Endothelial cell of umbilical vein (primary cell): ENCODE results near the gene CENPVL3. TPM values are rescaled to one million over a fixed set of nuclear protein-coding genes. Genes with fewer than 3 reads are reported as not detected.
"Not testable (repeated sequence)": the region's sequence is repeated elsewhere in the genome, so short reads cannot be mapped to it uniquely, and the experiment has no call there.

Experiments used
- BruUV-seq: library from RNA; stranded (reverse); fragments of 400-500 nt; replicated peaks from 2 replicates; lab custom pipeline; 2021; lab: Mats Ljungman, UMichigan
- CTCF ChIA-PET: fragments of 300-600, 350-600 bp; sonication (Branson Sonifier 250); formaldehyde crosslinking; loops from one replicate; lab custom pipeline; 2021; ENCODE audit warnings: antibody characterized with exemption, inconsistent platforms; lab: Charles Lee
- POLR2A ChIA-PET: fragments of 300-600, 350-600 bp; sonication (Branson Sonifier 250); formaldehyde crosslinking; loops from one replicate; lab custom pipeline; 2021; ENCODE audit warnings: antibody characterized with exemption, inconsistent platforms; lab: Charles Lee
- DNase-seq: peaks from one replicate; pipeline ENCODE4 v3.0.0-alpha.2; 2011; ENCODE audit warnings: low read depth, low spot score
- FAIRE-seq: peaks from 2 replicates; lab custom pipeline; 2011; peaks lifted over from hg19 to GRCh38; lab: Jason Lieb, UNC
- H2AFZ ChIP-seq: 2 replicates; pipeline ENCODE4 v1.6.0; 2012; ENCODE audit warnings: low read depth, low read length, control low read depth, inconsistent platforms
- H3K27ac ChIP-seq: 2 replicates; pipeline ENCODE4 v1.5.1; 2011; ENCODE audit warnings: low read depth, mild to moderate bottlenecking, control low read depth, low read length, moderate library complexity; ENCODE audit not compliant: insufficient read depth
- H3K27me3 ChIP-seq, 2 experiments: 2 replicates each; pipeline versions ENCODE4 v1.6.0 to v1.6.1; 2011; ENCODE audit warnings: low read length in 2 of 2, mixed read lengths in 1 of 2; ENCODE audit not compliant: control insufficient read depth in 2 of 2, insufficient read depth in 2 of 2
- H3K36me3 ChIP-seq, 2 experiments: 2 replicates in 1 of 2; 3 replicates in 1 of 2; pipeline ENCODE4 v1.5.1; 2011; ENCODE audit warnings: low read length in 2 of 2, mild to moderate bottlenecking in 1 of 2, moderate library complexity in 1 of 2; ENCODE audit not compliant: control insufficient read depth in 2 of 2, insufficient read depth in 2 of 2; ENCODE audit errors: extremely low read depth in 1 of 2
- H3K4me1 ChIP-seq: 3 replicates; pipeline ENCODE4 v1.5.1; 2011; ENCODE audit warnings: mild to moderate bottlenecking, low read length; ENCODE audit not compliant: control insufficient read depth, insufficient read depth; ENCODE audit errors: extremely low read depth
- H3K4me2 ChIP-seq: 2 replicates; pipeline ENCODE4 v1.6.1; 2011; ENCODE audit warnings: low read length, control low read depth, mixed read lengths; ENCODE audit not compliant: insufficient read depth
- H3K4me3 ChIP-seq, 3 experiments: fragments of 200-600 bp in 1 of 3; sonication (generic), shearing (Covaris generic) in 1 of 3; replicated peaks in 1 of 3; 2 replicates each; pipeline ENCODE4 v1.5.1; 2011 to 2016; ENCODE audit warnings: control low read depth in 3 of 3, low read length in 3 of 3, mild to moderate bottlenecking in 2 of 3, inconsistent platforms in 1 of 3, low read depth in 1 of 3, moderate library complexity in 1 of 3; ENCODE audit not compliant: insufficient read depth in 1 of 3
- H3K79me2 ChIP-seq: 2 replicates; pipeline ENCODE4 v1.6.0; 2012; ENCODE audit warnings: low read length, inconsistent platforms; ENCODE audit not compliant: control insufficient read depth, insufficient read depth
- H3K9ac ChIP-seq: replicated peaks from 2 replicates; pipeline ENCODE3; 2011; ENCODE audit warnings: low read length, control low read depth; ENCODE audit not compliant: insufficient read depth; ENCODE audit errors: extremely low read depth
- H3K9me1 ChIP-seq: replicated peaks from 3 replicates; pipeline ENCODE4 v1.6.0; 2011; ENCODE audit warnings: mild to moderate bottlenecking, low read length; ENCODE audit not compliant: control insufficient read depth, insufficient read depth; ENCODE audit errors: extremely low read depth
- H3K9me3 ChIP-seq: replicated peaks from 2 replicates; pipeline ENCODE4 v1.5.1; 2012; ENCODE audit warnings: low read length, inconsistent platforms; ENCODE audit not compliant: control insufficient read depth, insufficient read depth
- H4K20me1 ChIP-seq: replicated peaks from 2 replicates; pipeline ENCODE3; 2011; ENCODE audit warnings: mild to moderate bottlenecking, low read length; ENCODE audit not compliant: control insufficient read depth, insufficient read depth; ENCODE audit errors: extremely low read depth
- CTCF ChIP-seq, 2 donors: IDR thresholded peaks; 1 replicate in 1 of 2; 2 replicates in 1 of 2; pipeline ENCODE4 v1.5.1; 2011; ENCODE audit warnings: low read length in 2 of 2, mild to moderate bottlenecking in 2 of 2, moderate library complexity in 2 of 2, control low read depth in 1 of 2, inconsistent platforms in 1 of 2, low read depth in 1 of 2; ENCODE audit not compliant: insufficient read depth in 1 of 2; ENCODE audit errors: extremely low read depth in 1 of 2
- POLR2A ChIP-seq: IDR thresholded peaks from 2 replicates; pipeline ENCODE4 v1.6.1; 2012; ENCODE audit warnings: low read depth, mild to moderate bottlenecking, control low read depth, low read length
- dilution Hi-C: fragments of 300-500 bp; cut with MboI; formaldehyde crosslinking; loops from one replicate; pipeline ENCODE4 v1.15.0; 2019; ENCODE audit warnings: low sequenced_read_pairs; ENCODE audit not compliant: extremely low pct_ligation_motif_present
- intact Hi-C: fragments of 100-400 bp; cut with micrococcal nuclease; formaldehyde crosslinking; loops from one replicate; pipeline ENCODE4 v1.10.0; 2022
- polyA plus RNA-seq, 4 experiments: library from polyadenylated mRNA; depleted of rRNA in 3 of 4; stranded (reverse) in 3 of 4; unstranded in 1 of 4; fragments of >200 nt; gene quantifications; 2 replicates each; pipeline versions ENCODE4 v1.2.1 to v1.2.3, GENCODE V29; 2011 to 2012; ENCODE audit warnings: missing spikeins in 1 of 4
- total RNA-seq: library from RNA; stranded (reverse); gene quantifications from 2 replicates; pipeline ENCODE4 v1.2.3, GENCODE V29; 2021

Gene CENPVL3
- total and polyA plus RNA-seq, 2 donors (not counting 3 experiments of a cell fraction or from before 2014, with no cell fraction given): not detected

DNA sequence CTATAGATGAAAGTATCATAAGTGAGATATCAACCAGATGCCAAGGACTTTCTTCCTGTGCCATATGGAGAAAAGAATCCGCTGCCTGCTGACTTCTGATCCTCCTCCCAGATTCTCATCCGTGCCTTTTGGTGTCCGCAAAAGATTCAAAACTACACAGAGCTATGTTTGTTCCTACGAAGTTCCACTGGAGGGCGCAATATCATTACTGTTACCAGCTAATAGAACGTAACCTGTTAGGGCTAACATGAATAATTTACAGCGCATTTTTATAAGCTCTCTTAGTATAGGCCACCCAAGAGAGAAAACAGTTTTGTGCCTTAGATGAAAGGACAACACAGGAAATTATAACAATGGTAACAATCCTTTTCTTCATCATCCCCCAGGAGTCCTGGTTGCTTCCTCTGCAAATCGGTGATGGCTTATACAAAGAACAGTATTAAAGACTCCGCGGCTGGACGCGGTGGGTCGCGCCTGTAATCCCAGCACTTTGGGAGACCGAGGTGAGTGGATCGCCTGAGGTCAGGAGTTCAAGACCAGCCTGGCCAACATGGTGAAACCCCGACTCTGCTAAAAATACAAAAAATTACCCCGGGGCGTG lies 22.8 kb upstream of the CENPVL3 start:
- FAIRE-seq: no peak

DNA sequence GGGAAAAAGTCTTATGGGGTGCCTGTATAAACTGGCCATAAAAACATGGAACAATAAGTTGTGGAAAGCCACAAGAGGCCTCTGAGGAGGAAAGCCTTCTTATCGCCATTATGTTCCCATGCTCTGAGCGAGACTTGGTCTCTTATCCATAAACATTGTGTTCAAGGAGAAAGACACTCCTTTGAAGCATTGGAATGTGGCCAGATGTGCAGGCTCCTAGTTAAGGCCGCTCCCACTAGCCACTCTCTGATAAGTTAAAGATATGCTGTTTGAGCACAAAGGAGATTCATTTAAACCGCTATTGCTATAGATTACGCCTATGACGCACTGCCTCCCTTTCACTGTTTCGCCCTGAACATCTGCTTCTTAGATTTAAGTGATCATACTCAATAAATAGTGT lies 17.8 kb upstream of the CENPVL3 start:
- H2AFZ ChIP-seq, H4K20me1 ChIP-seq, dilution Hi-C loops, intact Hi-C loops, H3K79me2 ChIP-seq, H3K4me3 ChIP-seq, H3K9ac ChIP-seq, H3K9me1 ChIP-seq, CTCF ChIA-PET, H3K27ac ChIP-seq, POLR2A ChIA-PET, H3K4me1 ChIP-seq, BruUV-seq, H3K36me3 ChIP-seq, H3K9me3 ChIP-seq, DNase-seq, H3K27me3 ChIP-seq, H3K4me2 ChIP-seq, FAIRE-seq: not testable (repeated sequence)

More for the DNA sequence above, 22.8 kb upstream of the CENPVL3 start:
- intact Hi-C loops: loop anchor here (1.0 to 5.0 kb wide), 2 partner anchors 219 to 621 kb away; no protein-coding TSS in a partner anchor
- dilution Hi-C loops: no loop called here
- peak; percentile 26 for DNase-seq
- H3K9me1 ChIP-seq: no peaks in the 10 kb centered on the region
- no peaks in the 10 kb centered on the region for H3K27me3 ChIP-seq
- H3K9me3 ChIP-seq: no peaks in the 10 kb centered on the region
- ChIA-PET POLR2A (no interaction called here), CTCF (interaction anchor here (0.6 to 1.3 kb wide), 12 partner anchors 9 to 1824 kb away, joined by 3 to 31 read pairs (median 4); partner anchors contain the start of gene MAGED1)
- TF ChIP-seq POLR2A (no peak), CTCF (IDR thresholded peaks at IDR 0.05; ENCODE audit: extremely low read depth in 1 of 2, insufficient read depth in 1 of 2, low read depth in 1 of 2, low read length in 2 of 2) (peak; percentile 16 to 23)
- no peaks in the 10 kb centered on the region for H3K4me1 ChIP-seq
- no peaks in the 10 kb centered on the region for H3K36me3 ChIP-seq
- H3K79me2 ChIP-seq: no peaks in the 10 kb centered on the region
- H2AFZ ChIP-seq: no peak overlapping the region
- no peak overlapping the region for H3K9ac ChIP-seq
- BruUV-seq: no TSS peak
- H3K4me2 ChIP-seq: no peak overlapping the region
- H3K27ac ChIP-seq: no peak overlapping the region
- H3K4me3 ChIP-seq: no peak overlapping the region
- no peaks in the 10 kb centered on the region for H4K20me1 ChIP-seq
